Suppressor macrophage treated with lipopolysaccharide for 1 hour (primary cell): ENCODE data around the gene ZSWIM8.
"Not testable (repeated sequence)": the region's sequence is repeated elsewhere in the genome, so short reads cannot be mapped to it uniquely, and the experiment has no call there.

Source experiments
- DNase-seq, 3 donors: peaks; one replicate each; pipeline ENCODE4 v3.0.0-alpha.2; 2020 to 2022

ZSWIM8 gene

DNA sequence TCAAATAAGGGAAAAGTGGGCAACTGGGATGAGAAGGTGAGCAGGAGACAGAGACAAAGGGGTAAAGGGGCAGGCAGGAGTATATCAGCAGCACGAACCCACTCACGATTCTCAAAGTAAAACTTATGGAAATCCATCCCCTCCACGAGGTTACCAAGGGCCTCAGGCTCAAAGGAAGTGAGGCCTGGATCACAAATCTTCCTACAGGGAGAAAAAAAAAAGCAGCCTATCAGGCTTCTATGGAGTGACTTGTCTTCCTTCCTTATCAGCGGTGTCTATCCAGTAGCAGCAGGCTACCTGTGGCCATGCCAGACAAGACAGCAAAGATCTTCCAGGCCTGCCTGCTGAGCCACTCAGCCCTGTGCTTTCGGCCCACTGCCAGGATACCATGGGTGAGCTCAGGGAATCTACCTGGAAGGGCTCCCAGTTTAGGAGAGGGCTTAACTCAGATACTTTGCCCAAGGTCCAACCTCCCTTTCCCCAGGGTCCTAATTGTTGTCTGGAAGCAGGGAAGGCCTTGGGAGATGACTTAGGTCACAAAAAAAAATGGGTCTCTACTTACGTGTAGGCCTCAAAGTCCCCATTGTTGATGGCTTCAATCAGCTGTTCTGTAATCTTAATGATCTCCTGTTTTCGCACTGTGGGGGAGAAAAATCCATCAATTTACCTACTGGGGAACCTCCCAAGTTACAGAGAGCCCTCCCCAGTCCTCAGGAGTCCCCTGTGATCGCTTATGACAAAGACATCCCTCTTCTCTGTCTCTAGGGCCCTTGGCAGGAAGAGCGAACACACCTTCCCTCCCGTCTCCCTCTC, 31.7 kb downstream of the ZSWIM8 start:
- DNase-seq, result peak in 1 of 3 donors; percentile 22

- no peak for DNase-seq
These were observed 32.4 kb downstream of the ZSWIM8 start for GRCh38 chr10:73817826-73818225.

DNA sequence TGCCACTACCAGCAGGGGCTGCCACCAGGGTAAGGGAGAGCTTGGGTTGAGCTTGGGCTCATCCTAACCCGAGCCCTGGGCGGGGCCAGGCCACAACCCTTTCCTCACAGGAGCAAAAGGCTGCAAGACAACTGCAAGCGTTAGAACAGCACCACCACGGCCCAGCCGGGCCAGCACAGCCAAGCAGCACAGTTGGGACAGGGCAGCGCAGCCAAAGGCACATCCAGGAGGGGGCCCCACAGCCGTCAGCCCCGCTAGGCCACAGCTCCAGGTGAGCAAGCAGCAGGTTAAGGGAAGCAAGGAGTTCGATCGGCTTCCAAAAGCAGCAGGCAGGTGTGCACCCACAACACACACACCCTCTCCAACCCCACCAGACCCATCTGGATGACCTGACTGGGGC, 33.0 kb downstream of the ZSWIM8 start:
- DNase-seq, result no peak

DNA sequence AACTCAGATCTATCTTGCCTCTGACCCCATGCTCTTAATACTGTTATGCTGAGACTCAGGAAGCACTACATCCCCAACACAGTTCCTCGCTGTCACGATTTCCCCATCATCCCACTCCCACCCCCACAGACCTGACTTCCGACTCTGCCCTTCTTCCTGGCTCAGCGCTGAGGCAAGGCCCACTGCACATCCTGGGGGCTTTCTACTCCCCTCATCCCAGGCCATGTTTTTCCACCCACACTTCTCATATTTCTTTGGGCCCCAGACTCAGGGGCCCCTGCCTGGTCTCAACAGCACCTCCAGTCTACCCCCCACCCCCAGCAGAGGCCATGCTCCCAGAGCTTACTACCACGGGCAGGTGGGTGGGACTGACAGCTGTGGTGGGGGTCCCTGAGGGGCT, 33.7 kb downstream of the ZSWIM8 start:
- peak; percentile 46 to 58 (median 56) for DNase-seq

DNA sequence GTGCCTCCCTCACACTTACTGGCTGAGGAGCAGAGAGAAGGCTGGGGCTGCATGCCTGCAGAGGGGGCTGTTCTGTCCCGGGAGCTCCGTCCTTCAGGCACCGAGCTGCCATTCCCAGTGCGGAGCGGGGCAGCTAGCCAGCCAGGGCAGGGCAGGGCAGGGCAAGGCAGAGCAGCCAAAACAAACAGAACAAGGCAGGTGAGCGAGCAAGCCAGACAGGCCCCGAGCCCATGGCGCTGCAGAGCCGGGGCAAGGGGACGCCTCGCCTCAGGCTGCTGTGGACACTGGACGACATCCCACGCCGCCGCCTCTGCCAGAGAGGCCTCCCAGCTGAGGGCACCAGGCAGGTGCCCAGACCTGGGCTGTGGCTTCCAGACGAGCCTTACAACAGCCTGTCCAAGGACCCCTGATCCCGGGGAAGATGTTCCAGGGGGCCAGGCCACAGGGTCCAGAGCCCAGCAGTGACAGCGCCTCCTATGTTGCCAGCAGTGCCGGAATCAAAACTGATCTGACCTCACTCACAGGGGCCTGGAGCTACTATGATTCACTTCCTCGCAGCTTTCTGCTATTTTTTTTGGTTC, 34.2 kb downstream of the ZSWIM8 start:
- peak; percentile 32 to 41 (median 36) for DNase-seq

DNA sequence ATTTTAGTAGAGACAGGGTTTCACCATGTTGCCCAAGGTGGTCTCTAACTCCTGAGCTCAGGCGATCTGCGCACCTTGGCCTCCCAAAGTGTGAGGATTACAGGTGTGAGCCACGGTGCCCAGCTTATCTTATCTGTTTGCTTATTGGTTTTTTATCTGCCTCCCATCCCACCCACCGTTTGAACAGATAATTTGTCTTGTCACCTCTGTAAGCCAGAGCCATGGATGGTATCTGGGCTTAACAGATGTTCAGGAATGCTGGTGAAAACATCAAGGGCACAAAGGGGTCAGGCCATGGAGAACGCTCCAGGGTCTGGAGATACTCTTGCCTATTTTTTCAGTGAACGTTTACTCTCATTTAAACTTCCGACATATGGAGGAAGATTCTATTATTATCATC, 38.0 kb downstream of the ZSWIM8 start:
- DNase-seq, result no peak

DNA sequence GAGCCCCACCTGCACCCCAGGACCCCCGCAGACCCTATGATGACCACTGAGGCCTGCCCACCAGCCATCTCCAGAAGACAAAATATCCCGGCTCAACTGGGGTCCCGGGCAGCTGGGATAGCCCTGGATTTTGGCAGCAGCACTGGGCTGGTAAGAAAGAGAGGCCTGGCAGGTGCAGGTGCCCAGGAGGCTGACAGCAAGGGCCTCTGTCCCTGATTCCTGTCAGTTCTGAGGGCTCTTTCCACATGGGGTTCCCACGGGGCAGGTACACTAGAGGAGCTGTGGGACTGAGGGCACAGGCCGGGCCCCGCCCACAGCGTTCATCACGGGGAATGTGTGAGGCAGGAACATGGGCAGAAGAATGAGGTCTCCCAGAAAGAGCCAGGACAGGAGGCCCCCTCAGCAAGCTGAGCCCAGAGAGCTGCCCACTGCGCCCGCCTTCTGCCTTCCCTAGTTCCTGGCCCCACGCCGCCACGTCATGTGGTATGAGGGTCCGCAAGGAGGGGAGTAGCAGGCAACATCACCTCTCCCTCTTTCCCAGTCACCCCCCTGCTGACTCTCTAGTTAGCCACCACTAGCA, 38.8 kb downstream of the ZSWIM8 start:
- no peak for DNase-seq

DNA sequence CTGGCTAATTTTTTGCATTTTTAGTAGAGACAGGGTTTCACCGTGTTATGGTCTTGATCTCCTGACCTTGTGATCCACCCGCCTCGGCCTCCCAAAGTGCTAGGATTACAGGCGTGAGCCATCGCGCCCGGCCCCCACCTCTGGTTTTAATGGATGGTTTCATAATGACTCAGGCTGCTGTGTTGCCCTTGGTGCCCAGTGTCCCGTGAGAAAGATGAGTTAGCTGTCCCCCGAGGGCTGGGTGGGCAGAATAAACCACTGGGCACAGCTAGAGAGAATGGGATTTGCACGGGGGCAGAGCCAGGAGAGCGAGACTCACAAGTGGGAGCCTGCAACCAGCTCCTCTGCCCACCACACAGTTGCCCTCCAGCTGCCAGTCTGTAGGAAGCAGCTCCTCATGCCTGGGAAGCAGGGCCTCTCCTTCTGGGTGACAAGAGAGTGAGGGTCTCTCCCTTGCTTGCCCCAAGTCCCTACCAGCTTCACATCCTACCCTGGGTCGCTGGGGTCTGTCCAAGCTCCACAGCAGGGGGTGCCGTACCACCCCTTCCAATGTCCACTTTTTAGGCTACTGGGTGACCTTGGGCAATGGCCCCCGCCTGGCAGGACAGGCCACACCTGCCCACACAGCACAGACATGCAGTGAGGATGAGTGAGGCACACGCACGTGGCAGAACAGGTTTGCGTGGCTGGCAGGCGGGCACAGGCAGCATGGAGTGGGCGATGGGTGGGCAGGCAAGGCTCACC, 42.1 kb downstream of the ZSWIM8 start:
- DNase-seq, result no peak

DNA sequence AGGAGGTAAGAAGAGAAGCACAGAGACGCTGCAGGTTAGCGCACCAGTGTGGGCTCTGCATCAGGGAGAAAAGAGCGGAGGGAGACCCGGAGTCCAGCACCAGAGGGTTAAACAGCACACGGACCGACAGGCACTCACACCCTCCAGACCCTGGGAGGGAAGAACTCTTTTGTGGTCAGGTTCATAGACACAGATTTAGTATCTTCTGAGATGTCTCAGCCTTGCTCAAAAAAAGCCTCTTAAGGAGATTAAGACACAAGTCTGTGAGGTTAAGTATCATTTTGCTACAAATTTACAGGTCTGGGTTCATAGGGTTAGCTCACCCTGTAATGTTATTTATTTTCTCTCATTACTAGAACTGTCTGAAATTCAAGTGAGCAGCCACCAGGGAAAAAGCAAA, 42.8 kb downstream of the ZSWIM8 start:
- DNase-seq, result no peak

GRCh38 chr10:73829090-73829489, 43.7 kb downstream of the ZSWIM8 start:
- DNase-seq, result not testable (repeated sequence)

DNA sequence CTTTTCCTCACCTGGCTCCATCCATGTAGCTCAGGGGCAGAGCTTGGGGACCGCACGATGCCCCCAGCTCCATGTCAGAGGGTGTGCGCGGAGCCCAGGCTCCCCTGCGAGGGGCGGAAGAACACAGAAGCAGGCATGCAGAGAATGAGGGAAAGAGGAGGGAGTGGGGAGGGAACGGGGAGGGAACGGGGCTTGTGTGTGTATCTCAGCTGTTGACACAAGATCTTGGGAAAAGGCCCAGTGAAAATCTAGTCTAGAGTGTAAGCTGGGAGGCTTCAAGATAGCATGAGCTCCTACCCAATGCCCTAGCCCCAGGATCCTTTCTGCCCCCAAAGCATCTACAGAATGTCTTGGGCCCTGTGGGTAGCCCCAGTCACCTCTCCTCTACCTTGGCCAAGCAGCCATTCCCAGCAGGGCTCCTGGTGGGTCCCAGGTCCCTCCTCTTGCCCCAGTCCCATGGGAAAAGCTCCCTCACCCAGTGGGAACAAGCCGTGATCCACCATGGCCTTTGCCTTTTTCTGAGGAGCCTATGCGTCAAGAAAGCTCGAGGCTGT, 51.1 kb downstream of the ZSWIM8 start:
- no peak for DNase-seq

GRCh38 chr10:73837072-73837471, 51.7 kb downstream of the ZSWIM8 start:
- DNase-seq, result no peak

DNA sequence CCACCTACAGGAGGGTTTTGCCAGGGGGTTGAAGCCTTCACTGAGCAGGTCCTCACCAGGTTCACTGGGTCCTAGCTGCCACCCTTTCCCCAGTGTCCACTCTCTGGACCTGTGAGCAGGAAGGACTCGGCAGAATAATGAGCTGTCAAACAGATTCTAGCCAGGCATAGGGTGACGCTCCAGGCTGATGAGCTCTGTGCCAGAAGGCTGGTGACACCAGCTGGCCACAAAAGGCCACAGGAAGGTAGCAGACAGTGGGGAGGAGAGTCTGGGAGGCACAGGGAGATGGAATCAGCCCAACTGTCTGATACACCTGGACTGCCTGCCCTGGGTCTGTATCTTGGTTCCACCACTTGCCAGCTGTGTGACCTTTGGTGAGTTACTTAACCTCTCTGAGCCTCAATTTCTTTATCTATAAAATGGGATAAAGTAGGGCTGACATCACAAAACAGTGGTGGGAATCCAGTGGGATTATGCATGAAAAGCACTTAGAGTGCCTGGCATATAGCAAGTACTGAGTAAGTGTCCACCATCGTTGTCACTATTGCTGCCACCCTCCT, 52.7 kb downstream of the ZSWIM8 start:
- DNase-seq, result no peak

- no peak for DNase-seq
These were observed 53.4 kb downstream of the ZSWIM8 start for GRCh38 chr10:73838827-73839226.

GRCh38 chr10:73839276-73839966, 54.0 kb downstream of the ZSWIM8 start:
- no peak for DNase-seq

DNA sequence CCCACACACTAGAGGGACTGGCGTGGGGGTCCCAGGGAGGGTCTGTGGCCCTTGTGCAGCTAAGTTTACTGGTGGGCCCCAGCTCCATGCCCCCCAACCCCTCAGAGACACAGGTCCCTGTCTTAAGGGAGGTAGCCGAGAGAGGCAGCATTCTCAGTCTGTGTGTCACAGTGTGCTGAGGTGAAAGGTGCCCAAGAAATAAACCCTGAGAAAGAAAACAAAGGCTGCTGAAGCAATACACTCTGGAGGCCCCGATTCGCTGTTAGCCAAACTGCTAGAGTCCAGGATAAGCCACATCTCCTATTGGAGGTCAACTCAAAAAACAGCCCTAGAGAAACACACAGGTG, 54.6 kb downstream of the ZSWIM8 start:
- DNase-seq, result no peak

- no peak for DNase-seq
These were observed 55.1 kb downstream of the ZSWIM8 start for GRCh38 chr10:73840403-73841060.

DNA sequence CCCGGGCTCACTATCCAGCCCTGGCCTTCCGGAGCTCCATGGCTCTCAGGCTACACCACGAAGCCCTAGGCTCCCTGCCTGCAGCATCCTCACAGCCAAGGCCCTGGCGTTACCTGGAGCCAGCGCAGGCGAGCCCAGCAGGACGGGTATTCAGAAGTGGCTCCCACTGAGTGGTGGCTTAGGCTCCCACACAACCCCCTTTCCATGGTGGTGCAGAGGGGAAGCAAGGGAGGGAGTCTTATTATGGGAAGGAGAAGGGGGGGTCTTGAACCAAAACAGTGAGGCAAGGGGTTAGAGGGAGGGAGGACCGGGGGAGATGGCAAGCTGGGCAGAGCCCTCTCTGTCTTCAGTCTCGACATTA, 55.6 kb downstream of the ZSWIM8 start:
- DNase-seq, result no peak

DNA sequence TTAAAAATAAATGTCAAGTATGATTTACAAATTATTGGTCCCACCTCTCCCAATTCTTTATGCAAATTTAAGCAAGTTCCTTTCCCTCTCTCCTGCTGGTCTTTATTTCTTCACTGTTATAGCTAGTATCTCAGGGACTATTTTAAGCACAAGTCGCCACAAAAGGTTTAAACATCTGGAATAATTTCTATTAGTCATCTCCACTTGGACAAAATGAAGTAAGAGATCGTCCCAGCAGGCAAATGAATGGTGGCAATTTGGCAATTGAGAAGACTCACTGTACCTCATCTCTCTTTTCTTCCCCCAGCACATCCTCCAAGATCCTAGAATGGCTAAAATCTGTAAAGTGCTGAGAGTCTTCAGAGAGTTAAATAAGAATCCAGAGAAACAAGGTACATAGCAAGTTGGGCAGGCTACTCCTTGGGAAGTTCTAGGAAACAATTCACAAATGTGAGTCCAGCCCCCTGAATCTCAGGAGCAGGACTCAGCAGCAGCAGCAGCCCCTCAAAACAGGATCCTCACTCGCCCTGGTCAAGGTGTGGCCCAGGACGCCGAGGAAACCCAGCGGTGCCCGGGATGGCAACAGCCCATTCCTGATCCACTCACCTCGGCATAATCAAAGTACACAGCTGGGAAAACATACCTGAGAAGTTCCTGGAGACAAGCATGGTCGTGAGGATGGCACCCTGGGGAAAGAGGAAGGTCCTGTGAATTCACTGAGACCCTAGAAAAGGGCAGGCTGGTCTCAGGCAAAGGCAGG, 56.3 kb downstream of the ZSWIM8 start:
- DNase-seq, result no peak

- DNase-seq, result no peak
These were observed 56.9 kb downstream of the ZSWIM8 start for GRCh38 chr10:73842349-73842748.

DNA sequence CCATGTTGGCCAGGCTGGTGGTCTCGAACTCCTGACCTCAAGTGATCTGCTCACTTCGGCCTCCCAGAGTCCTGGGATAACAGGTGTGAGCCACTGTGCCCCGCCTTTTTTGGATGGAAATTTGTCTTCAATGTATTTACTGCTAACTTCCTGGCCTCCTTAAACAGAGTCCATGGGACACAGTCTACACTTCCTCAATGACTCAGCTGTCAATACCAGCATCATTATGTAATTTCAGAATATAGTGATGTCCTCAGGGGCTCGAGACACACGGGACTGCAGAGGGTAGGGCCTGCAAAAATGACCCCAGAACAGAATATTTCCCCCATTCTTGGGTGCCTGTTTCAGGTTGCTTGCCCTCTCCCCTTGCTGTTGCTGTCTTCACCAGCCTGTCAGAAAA, 57.9 kb downstream of the ZSWIM8 start:
- peak; percentile 63 to 76 (median 66) for DNase-seq
